ENCODE measurements around the gene MEGF6.

The MEGF6 gene

DNA sequence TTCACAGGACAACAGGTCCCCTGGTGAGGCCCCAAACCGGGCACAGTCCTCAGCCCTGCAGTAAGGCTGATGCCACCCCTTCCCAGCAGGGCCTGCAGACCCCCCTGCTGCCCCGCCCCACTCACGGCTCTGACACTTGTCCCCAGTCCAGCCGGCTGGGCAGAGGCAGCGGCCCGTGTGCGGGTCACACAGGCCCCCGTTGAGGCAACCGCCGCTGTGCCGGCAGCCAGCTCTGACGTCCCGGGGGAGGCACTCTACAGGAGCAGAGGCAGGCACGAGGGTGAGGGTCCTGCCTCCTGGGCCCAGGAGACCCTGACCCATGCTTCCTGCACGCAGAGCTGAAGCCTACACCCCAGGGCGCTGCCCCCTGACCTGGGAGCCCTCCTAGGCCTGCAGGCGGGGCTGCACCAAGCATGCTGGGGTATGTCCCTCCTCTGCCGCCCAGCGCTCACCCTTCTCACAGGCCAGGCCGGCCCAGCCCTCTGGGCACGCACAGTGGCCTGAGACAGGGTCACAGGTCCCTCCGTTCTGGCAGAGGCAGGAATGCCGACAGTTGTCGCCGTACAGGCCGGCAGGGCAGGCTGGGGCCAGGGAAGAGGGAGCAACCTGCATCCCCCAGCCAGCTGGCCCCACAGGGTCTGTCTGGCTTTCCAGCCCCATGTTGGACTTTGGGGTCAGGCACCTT is 112.9 kb downstream of the MEGF6 start:
- Histone ChIP-seq H3K27me3 (ENCODE audit: insufficient read depth, low read length) (no peaks in the 10 kb centered on the region), H2AFZ (ENCODE audit: low read depth, low read length) (no peak overlapping the region), H3K4me3 (ENCODE audit: low read length) (no peak overlapping the region), H3K36me3 (ENCODE audit: insufficient read depth, low read length) (no peaks in the 10 kb centered on the region), H3K9me3 (ENCODE audit: low read length) (no peaks in the 10 kb centered on the region), H3K4me1 (ENCODE audit: insufficient read depth, low read length) (peaks cover 11% of the 10 kb centered on the region)

GRCh38 chr1:3497521-3497920 is 113.8 kb downstream of the MEGF6 start:
- Histone ChIP-seq H3K27me3 (ENCODE audit: insufficient read depth, low read length) (no peaks in the 10 kb centered on the region), H3K4me1 (ENCODE audit: insufficient read depth, low read length) (peaks cover 11% of the 10 kb centered on the region), H2AFZ (ENCODE audit: low read depth, low read length) (no peak overlapping the region), H3K9me3 (ENCODE audit: low read length) (no peaks in the 10 kb centered on the region), H3K4me3 (ENCODE audit: low read length) (no peak overlapping the region), H3K36me3 (ENCODE audit: insufficient read depth, low read length) (no peaks in the 10 kb centered on the region)

DNA sequence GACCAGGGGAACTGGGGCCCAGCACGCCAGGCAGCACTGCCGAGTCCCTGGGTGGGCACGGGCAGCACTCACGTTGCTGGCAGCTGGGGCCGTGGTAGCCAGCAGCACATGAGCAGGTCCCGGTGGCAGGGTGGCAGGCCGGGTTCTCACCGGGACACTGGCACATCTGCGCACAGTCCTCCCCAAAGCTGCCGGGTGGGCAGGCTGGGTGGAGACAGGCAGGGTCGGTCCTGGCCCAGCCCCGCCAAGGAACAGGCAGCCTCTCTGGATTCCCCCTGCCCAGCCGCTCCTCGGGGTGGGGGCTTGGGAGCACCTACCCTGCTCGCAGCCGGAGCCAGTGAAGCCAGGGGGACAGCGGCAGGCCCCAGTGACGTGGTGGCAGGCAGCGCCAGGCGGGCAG is 114.4 kb downstream of the MEGF6 start:
- Histone ChIP-seq H3K4me3 (ENCODE audit: low read length) (no peak overlapping the region), H3K27me3 (ENCODE audit: insufficient read depth, low read length) (no peaks in the 10 kb centered on the region), H3K4me1 (ENCODE audit: insufficient read depth, low read length) (peaks cover 11% of the 10 kb centered on the region), H3K36me3 (ENCODE audit: insufficient read depth, low read length) (no peaks in the 10 kb centered on the region), H2AFZ (ENCODE audit: low read depth, low read length) (no peak overlapping the region), H3K9me3 (ENCODE audit: low read length) (no peaks in the 10 kb centered on the region)

DNA sequence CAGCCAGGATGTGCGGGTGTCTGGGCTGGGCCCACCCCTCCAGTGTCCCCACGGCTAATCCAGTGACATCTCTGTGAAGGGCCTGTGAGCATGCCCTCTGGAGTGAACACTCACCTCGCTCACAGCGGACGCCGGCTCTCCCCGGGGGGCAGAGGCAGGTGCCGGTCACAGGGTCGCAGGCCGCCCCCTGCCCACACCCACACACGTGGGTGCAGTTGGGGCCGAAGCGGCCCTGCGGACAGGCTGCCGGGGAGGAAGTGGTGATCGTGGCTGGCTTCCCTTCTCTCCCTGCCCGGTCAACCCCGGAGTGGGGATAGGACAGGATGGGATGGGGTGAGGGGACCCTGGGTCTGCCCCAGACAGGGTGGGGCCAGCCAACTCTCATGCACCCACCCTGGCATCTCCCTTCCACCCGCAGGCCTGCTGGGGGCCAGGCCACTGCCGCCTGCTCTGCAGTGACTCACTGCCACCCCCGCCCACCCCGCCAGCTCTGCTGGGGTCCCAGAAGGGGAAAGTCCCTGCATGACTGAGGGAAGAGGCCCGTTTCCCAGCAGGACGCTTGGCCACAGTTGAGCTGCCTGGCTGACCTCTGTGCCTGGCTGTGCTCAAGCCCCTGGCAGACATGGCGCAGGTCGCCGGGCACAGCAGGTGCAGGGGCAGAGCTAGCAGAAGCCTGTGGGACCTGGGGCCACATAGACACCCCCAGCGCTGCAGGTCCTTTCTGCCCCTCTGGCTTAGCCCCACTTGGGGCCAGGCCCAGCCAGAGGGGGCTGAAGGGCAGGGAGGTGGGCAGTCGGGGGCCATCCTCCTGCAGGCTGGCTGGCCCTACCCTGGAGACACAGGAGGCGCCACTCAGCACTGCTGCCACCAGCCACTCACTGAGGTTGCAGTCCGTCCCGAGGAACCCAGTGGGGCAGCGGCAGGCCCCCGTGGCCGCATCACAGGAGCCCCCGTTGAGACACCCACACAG is 115.2 kb downstream of the MEGF6 start:
- H2AFZ ChIP-seq (ENCODE audit: low read depth, low read length): no peak overlapping the region
- no peaks in the 10 kb centered on the region for H3K9me3 ChIP-seq (ENCODE audit: low read length)
- no peaks in the 10 kb centered on the region for H3K27me3 ChIP-seq (ENCODE audit: insufficient read depth, low read length)
- H3K4me1 ChIP-seq (ENCODE audit: insufficient read depth, low read length): peaks cover 13% of the 10 kb centered on the region
- H3K4me3 ChIP-seq (ENCODE audit: low read length): no peak overlapping the region
- no peaks in the 10 kb centered on the region for H3K36me3 ChIP-seq (ENCODE audit: insufficient read depth, low read length)

- Histone ChIP-seq H2AFZ (ENCODE audit: low read depth, low read length) (no peak overlapping the region), H3K9me3 (ENCODE audit: low read length) (no peaks in the 10 kb centered on the region)
Observed at GRCh38 chr1:3494321-3495308, 116.7 kb downstream of the MEGF6 start.

GRCh38 chr1:3492545-3493246 is 118.6 kb downstream of the MEGF6 start:
- Histone ChIP-seq H3K4me1 (ENCODE audit: insufficient read depth, low read length) (peaks cover 9% of the 10 kb centered on the region), H3K4me3 (ENCODE audit: low read length) (no peak overlapping the region), H3K36me3 (ENCODE audit: insufficient read depth, low read length) (no peaks in the 10 kb centered on the region), H3K9me3 (ENCODE audit: low read length) (peaks cover 5% of the 10 kb centered on the region), H3K27me3 (ENCODE audit: insufficient read depth, low read length) (no peaks in the 10 kb centered on the region), H2AFZ (ENCODE audit: low read depth, low read length) (no peak overlapping the region)

More at GRCh38 chr1:3494321-3495308, 116.7 kb downstream of the MEGF6 start:
- Histone ChIP-seq H3K27me3 (ENCODE audit: insufficient read depth, low read length) (no peaks in the 10 kb centered on the region), H3K4me1 (ENCODE audit: insufficient read depth, low read length) (peaks cover 13% of the 10 kb centered on the region), H3K4me3 (ENCODE audit: low read length) (no peak overlapping the region), H3K36me3 (ENCODE audit: insufficient read depth, low read length) (no peaks in the 10 kb centered on the region)

GRCh38 chr1:3491291-3492246 is 119.7 kb downstream of the MEGF6 start:
- peaks cover 5% of the 10 kb centered on the region for H3K9me3 ChIP-seq (ENCODE audit: low read length)
- no peaks in the 10 kb centered on the region for H3K27me3 ChIP-seq (ENCODE audit: insufficient read depth, low read length)
- no peak overlapping the region for H3K4me3 ChIP-seq (ENCODE audit: low read length)
- H3K36me3 ChIP-seq (ENCODE audit: insufficient read depth, low read length): no peaks in the 10 kb centered on the region
- peaks cover 2% of the 10 kb centered on the region for H3K4me1 ChIP-seq (ENCODE audit: insufficient read depth, low read length)
- H2AFZ ChIP-seq (ENCODE audit: low read depth, low read length): no peak overlapping the region

GRCh38 chr1:3490046-3490745 is 121.1 kb downstream of the MEGF6 start:
- Histone ChIP-seq H3K4me3 (ENCODE audit: low read length) (no peak overlapping the region), H3K4me1 (ENCODE audit: insufficient read depth, low read length) (peaks cover 2% of the 10 kb centered on the region), H2AFZ (ENCODE audit: low read depth, low read length) (no peak overlapping the region), H3K27me3 (ENCODE audit: insufficient read depth, low read length) (no peaks in the 10 kb centered on the region), H3K36me3 (ENCODE audit: insufficient read depth, low read length) (no peaks in the 10 kb centered on the region), H3K9me3 (ENCODE audit: low read length) (peaks cover 5% of the 10 kb centered on the region)

DNA sequence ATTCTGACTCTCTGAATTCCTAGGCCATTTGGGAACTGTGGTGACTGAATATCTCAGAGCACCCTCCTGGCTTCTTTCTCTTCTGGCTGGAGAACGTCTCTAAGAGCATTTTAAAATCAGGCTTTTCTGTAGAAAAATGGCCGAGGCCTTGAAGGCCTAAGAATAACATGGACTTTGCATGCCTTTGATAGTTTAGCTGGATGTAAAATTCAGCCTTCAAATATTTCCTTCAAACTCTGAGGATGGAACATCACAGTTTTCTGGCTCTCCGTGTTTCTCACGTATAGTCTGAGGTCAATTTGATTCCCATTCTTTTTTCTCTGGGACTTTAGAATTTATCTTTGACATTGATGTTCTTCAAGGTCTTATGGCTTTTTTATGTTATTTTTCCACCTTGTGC is 122.9 kb downstream of the MEGF6 start:
- Histone ChIP-seq H3K27me3 (ENCODE audit: insufficient read depth, low read length) (no peaks in the 10 kb centered on the region), H3K9me3 (ENCODE audit: low read length) (peaks cover 5% of the 10 kb centered on the region), H3K4me3 (ENCODE audit: low read length) (no peak overlapping the region), H3K4me1 (ENCODE audit: insufficient read depth, low read length) (peaks cover 2% of the 10 kb centered on the region), H3K36me3 (ENCODE audit: insufficient read depth, low read length) (no peaks in the 10 kb centered on the region), H2AFZ (ENCODE audit: low read depth, low read length) (no peak overlapping the region)

DNA sequence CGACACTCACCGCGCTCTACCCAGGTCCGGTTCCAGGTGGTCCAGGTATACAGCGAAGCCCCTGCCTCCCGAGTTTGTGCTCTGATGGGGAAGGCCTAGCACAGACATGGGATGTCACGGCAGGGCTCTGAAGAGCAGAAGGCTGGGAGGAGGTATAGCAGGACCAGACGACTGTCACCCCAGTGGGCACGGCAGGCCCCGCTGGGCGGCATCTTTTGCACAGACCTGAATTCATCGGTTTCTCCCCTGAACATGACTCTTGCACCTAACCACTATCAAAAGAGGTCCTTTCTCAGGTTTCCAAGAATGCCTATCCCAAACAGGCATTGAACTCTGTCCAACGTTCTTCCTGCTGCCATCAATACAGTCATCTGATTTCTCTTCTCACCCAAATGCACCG is 126.3 kb downstream of the MEGF6 start:
- no peak overlapping the region for H3K4me3 ChIP-seq (ENCODE audit: low read length)
- no peaks in the 10 kb centered on the region for H3K36me3 ChIP-seq (ENCODE audit: insufficient read depth, low read length)
- peaks cover 5% of the 10 kb centered on the region for H3K9me3 ChIP-seq (ENCODE audit: low read length)
- no peak overlapping the region for H2AFZ ChIP-seq (ENCODE audit: low read depth, low read length)
- no peaks in the 10 kb centered on the region for H3K27me3 ChIP-seq (ENCODE audit: insufficient read depth, low read length)
- H3K4me1 ChIP-seq (ENCODE audit: insufficient read depth, low read length): no peaks in the 10 kb centered on the region

DNA sequence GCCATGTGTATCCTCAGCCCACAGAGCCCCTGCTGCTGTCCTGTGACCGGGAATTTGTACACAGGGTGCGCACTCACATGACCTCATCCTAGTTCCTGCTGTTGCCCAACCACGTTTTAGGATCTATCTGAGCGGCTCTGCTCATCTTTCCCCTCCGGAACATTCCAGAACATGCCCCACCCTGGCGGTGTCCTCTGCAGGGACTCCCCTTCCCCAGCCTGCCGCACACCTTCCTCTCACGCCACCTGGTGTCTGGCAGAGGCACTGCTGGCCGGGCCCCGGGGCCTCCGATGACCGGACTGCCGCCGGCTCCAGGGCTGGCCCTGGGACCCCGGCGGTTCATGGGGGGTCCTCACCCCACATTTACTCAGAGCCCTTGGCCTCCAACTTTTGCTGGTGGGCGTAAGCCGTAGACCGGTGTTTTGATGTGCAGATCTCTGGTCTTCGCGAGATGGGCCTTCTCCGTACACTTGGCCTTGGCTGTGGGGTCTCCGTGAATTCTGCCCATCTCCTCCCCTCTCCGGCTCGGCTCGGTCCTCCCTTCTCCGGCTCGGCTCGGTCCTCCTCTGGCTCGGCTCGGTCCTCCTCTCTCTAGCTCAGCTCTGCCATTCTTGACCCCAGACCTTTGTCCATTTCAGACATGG is 127.4 kb downstream of the MEGF6 start:
- H3K9me3 ChIP-seq (ENCODE audit: low read length): peaks cover 4% of the 10 kb centered on the region
- no peak overlapping the region for H3K4me3 ChIP-seq (ENCODE audit: low read length)
- H3K27me3 ChIP-seq (ENCODE audit: insufficient read depth, low read length): no peaks in the 10 kb centered on the region
- no peak overlapping the region for H2AFZ ChIP-seq (ENCODE audit: low read depth, low read length)
- no peaks in the 10 kb centered on the region for H3K36me3 ChIP-seq (ENCODE audit: insufficient read depth, low read length)
- no peaks in the 10 kb centered on the region for H3K4me1 ChIP-seq (ENCODE audit: insufficient read depth, low read length)
